Spleen (tissue), 11 donors: ENCODE data around the gene HIVEP3. TPM values are rescaled to one million over a fixed set of nuclear protein-coding genes. Genes with fewer than 3 reads are reported as not detected.

Experiments used
- DNase-seq: peaks from one replicate; pipeline ENCODE4 v3.0.0-alpha.2; 2020
- H3K27ac ChIP-seq, 8 donors: fragments of 200-600 bp; sonication (generic) in 7 of 8; 1 replicate in 4 of 8; 2 replicates in 4 of 8; pipeline versions ENCODE4 v1.5.0 to v1.8.0; 2016 to 2021; ENCODE audit warnings: inconsistent platforms in 4 of 8, mild to moderate bottlenecking in 4 of 8, moderate library complexity in 1 of 8
- H3K27me3 ChIP-seq, 7 donors: fragments of 200-600 bp; sonication (generic) in 6 of 7; replicated peaks in 1 of 7; 1 replicate in 4 of 7; 2 replicates in 3 of 7; pipeline versions ENCODE4 v1.5.0 to v1.8.0; 2016 to 2021; ENCODE audit warnings: inconsistent platforms in 3 of 7, mild to moderate bottlenecking in 1 of 7
- H3K36me3 ChIP-seq, 6 donors: fragments of 200-600 bp; sonication (generic) in 5 of 6; 1 replicate in 4 of 6; 2 replicates in 2 of 6; pipeline versions ENCODE4 v1.5.0 to v1.8.0; 2016 to 2021; ENCODE audit warnings: inconsistent platforms in 2 of 6
- H3K4me1 ChIP-seq, 6 donors: fragments of 200-600 bp; sonication (generic) in 5 of 6; 1 replicate in 3 of 6; 2 replicates in 3 of 6; pipeline versions ENCODE4 v1.5.0 to v1.8.0; 2016 to 2021; ENCODE audit warnings: inconsistent platforms in 3 of 6
- H3K4me3 ChIP-seq, 8 donors: fragments of 200-600 bp; sonication (generic) in 7 of 8; 1 replicate in 4 of 8; 2 replicates in 4 of 8; pipeline versions ENCODE4 v1.5.0 to v1.8.0; 2016 to 2021; ENCODE audit warnings: inconsistent platforms in 4 of 8, mild to moderate bottlenecking in 4 of 8, moderate library complexity in 2 of 8
- H3K9me3 ChIP-seq, 8 donors: fragments of 200-600 bp; sonication (generic) in 7 of 8; 1 replicate in 4 of 8; 2 replicates in 4 of 8; pipeline versions ENCODE4 v1.5.0 to v1.8.0; 2016 to 2021; ENCODE audit warnings: inconsistent platforms in 4 of 8
- POLR2A ChIP-seq, 3 donors: fragments of 450-650 bp; IDR thresholded peaks; one replicate each; pipeline ENCODE4 v1.5.1; 2017; ENCODE audit warnings: antibody characterized with exemption in 3 of 3, mild to moderate bottlenecking in 1 of 3
- POLR2AphosphoS5 ChIP-seq, 3 donors: sonication (generic); formaldehyde crosslinking; IDR thresholded peaks; one replicate each; pipeline ENCODE4 v1.5.1; 2017; ENCODE audit warnings: antibody characterized with exemption in 3 of 3
- WGBS, 5 donors: extraction: QIAGEN DNeasy Blood & Tissue Kit in 3 of 5; methylation state at CpG; one replicate each; pipeline versions ENCODE4 v1.1.5 to v1.1.7; 2013 to 2018; 5-methylcytosine and 5-hydroxymethylcytosine counted together
- intact Hi-C: fragments of 100-400 bp; cut with DNase I; formaldehyde crosslinking; loops from one replicate; pipeline ENCODE4 v1.15.0; 2023; ENCODE audit warnings: low total_unique reads
- polyA plus RNA-seq, 3 donors: library from polyadenylated mRNA; stranded (reverse); fragments of 200-250 nt; gene quantifications; one replicate each; pipeline ENCODE4 v1.2.1, GENCODE V29; 2013
- total RNA-seq, 7 donors: library from RNA; depleted of rRNA in 3 of 7; stranded (reverse); fragments of >200 nt in 3 of 7; fragmentation: NEBNext Ultra II Directional in 4 of 7; extraction: Animal tissue kit (Norgen Biotek cat#: 25700) in 4 of 7; gene quantifications; one replicate each; pipeline versions ENCODE4 v1.1.0 to v1.2.1, GENCODE V29; 2016 to 2021
- TF ChIP-seq, protein P1 (sequence below), 11 experiments: fragments of 200-600 bp in 7 of 11; fragments of 450-650 bp in 4 of 11; sonication (generic) in 4 of 11; IDR thresholded peaks in 8 of 11; conservative IDR thresholded peaks in 3 of 11; 1 replicate in 7 of 11; 2 replicates in 4 of 11; pipeline versions ENCODE4 v1.4.0 to v1.8.0; 2016 to 2021; ENCODE audit warnings: antibody characterized with exemption in 11 of 11, inconsistent platforms in 4 of 11, mild to moderate bottlenecking in 1 of 11
- donor health status: healthy with polysubstance abuse.
- donor health status: DM: no; HTN: no; CAD: no; lungs with moderate emphysema.
- donor health status: DM: no; HTN: no; CAD: no.
- donor health status: Bipolar disorder and iron deficiency.
- donor health status: healthy.
- donor health status: DM: no; HTN: no; CAD: no.
- donor health status: DM: yes; HTN: yes; CAD: no.

Gene HIVEP3
- total and polyA plus RNA-seq, 10 donors, result 2.4 to 21.2 (median 8.2) TPM

DNA sequence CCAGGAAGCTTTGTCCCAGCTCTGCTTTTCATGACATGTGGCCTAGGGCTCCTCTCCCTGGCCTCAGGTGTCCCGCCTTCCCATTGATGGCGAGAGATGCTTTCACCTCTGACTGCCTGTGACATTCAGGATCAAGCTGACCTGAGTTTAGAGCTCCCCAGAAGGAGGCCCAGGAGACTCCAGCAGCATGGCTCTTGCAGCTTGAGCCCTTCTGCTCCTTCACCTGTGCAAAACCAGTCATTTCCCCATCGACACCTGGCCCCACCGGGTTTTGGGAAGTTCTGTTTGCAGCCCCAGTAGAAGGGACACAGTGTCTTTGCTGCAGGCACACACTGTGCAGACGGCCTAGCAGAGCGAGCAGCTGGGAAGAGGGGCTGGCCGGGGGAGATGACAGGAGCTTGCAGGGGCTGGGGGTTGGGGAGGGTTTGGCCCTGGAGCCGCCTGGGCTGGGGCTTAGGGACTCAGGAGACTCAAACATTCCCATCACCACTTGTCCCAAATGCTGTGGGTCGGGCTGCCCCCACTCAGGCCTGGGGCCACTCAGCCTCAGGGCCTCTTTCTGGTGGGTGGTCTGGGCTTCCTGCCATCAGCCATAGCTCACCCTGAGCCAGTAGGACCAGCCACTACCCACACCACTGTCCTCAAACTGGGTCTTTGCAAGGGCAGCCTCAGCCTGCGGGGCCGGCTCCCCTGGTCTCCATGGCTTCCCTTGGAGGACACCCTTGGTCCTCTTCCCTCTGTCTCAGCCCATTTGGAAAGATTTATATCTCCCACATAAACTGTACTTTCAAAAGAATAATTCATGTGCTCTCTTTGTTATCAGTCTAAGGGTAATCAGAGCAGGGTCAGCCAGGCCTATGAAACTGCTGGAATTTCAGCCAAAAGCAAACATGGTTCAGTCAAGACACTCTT lies 430.4 kb downstream of the HIVEP3 start:
- Histone ChIP-seq H3K4me1 (peaks cover 10 to 37% (median 23%) of the 10 kb centered on the region in 6 donors), H3K36me3 (no peaks in the 10 kb centered on the region)

DNA sequence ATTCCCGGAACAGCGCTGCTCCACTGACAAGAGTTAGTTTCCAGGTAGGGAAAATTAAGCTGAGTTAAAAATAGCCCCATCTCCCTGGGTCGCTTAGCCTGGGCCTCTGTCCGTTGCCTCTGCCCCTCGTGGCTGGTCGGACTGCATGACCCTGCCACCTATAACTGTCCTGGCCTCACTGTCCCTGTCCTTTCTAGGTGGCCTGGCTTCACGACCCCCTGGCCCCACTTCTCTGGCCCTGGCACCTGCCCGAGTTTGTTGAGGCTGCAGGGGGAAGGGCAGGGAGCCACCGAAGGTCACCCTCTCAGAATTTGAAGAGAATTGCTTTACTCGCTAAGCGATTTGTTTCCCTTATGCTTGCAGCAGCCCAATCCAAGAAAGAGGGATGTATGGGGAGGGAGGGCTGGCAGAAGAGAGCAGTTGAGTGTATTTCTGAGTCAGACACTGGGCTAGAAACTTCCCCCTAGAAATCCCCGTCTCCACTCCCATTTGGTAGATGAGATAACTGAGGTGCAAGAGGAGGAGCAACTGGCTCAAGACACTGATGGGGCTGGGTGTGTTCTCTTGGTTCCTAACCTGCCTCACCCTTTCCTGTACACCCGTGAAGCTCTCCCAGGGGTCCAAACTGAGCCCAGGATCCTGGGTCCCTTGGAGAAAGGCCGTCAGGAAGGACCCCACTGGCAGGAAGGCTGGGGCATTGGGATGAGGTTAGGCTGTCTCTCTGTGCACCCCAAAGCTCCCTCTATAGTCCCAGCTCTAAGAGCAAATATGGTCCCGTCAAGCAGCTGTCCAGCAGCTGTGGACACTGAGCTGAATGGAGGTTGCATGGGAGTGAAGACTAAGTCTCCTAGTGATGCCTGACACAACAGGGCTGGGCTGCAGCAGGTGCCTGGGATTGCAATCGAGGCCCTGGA lies 431.3 kb downstream of the HIVEP3 start:
- Histone ChIP-seq H3K4me1 (peaks cover 10 to 37% (median 23%) of the 10 kb centered on the region in 6 donors), H3K27me3 (peaks cover 0 to 44% (median 0%) of the 10 kb centered on the region in 7 donors), H3K27ac (no peak overlapping the region), H3K4me3 (no peak overlapping the region), H3K36me3 (no peaks in the 10 kb centered on the region), H3K9me3 (no peaks in the 10 kb centered on the region)
- DNase-seq, result no peak
- intact Hi-C loops, result no loop called here
- WGBS, 5 donors, result 45 to 61% (median 51%) methylated on average over 14 to 16 of the region's 16 CpGs
- no peak for TF ChIP-seq POLR2A (IDR thresholded peaks at IDR 0.05)
- TF ChIP-seq, protein P1, sequence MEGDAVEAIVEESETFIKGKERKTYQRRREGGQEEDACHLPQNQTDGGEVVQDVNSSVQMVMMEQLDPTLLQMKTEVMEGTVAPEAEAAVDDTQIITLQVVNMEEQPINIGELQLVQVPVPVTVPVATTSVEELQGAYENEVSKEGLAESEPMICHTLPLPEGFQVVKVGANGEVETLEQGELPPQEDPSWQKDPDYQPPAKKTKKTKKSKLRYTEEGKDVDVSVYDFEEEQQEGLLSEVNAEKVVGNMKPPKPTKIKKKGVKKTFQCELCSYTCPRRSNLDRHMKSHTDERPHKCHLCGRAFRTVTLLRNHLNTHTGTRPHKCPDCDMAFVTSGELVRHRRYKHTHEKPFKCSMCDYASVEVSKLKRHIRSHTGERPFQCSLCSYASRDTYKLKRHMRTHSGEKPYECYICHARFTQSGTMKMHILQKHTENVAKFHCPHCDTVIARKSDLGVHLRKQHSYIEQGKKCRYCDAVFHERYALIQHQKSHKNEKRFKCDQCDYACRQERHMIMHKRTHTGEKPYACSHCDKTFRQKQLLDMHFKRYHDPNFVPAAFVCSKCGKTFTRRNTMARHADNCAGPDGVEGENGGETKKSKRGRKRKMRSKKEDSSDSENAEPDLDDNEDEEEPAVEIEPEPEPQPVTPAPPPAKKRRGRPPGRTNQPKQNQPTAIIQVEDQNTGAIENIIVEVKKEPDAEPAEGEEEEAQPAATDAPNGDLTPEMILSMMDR (IDR thresholded peaks at IDR 0.05 in 8 of 11, conservative IDR thresholded peaks at IDR 0.05 in 3 of 11), result no peak
- no peak for TF ChIP-seq POLR2AphosphoS5 (IDR thresholded peaks at IDR 0.05)

More for the DNA sequence above, 430.4 kb downstream of the HIVEP3 start:
- intact Hi-C loops, result no loop called here
- DNase-seq, result no peak
- no peak overlapping the region for H3K4me3 ChIP-seq
- H3K9me3 ChIP-seq, result no peaks in the 10 kb centered on the region
- TF ChIP-seq POLR2AphosphoS5 (IDR thresholded peaks at IDR 0.05) (no peak), POLR2A (IDR thresholded peaks at IDR 0.05) (no peak)
- TF ChIP-seq, protein P1 (IDR thresholded peaks at IDR 0.05 in 8 of 11, conservative IDR thresholded peaks at IDR 0.05 in 3 of 11), result no peak
- no peak overlapping the region for H3K27ac ChIP-seq
- peaks cover 0 to 44% (median 0%) of the 10 kb centered on the region in 7 donors for H3K27me3 ChIP-seq
- WGBS, 5 donors, result 70 to 93% (median 89%) methylated on average over 6 to 11 of the region's 11 CpGs

DNA sequence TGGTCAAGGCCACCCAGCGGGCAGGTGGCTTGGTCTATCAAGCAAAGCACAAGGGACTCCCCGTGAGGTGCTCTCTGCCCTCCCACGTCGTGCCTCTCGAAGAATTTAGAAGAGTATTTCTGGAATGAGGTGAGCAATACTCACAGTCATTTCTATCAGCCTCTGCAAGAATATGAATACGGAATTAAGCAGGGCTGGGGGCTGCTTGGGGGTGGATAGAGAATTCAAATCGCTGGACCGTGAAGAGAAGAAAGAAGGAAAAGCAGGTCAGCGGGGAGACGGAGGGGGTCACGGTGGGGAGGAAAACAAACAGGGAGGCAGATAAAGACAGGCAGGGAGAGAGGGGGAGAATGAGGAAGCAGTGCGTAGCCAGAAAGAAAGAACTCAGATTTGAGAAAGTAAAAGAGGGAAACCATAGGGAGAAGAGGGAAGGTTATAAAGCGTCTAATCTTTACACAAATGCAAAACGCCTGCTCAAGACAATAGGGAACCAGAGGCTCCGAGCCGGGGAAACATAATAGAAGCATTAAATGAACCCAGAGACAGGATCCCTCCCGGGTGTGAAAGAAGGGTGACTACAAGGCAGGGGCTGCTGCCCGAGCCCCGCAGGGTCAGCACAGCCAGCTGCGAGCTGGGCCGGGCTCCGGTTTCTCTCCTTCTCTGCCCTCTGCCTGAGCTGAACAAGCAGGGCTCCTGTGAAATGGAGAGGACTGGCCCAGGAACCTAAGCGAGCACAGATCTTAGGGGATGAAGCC lies 432.2 kb downstream of the HIVEP3 start:
- intact Hi-C loops, result no loop called here
- Histone ChIP-seq H3K27ac (no peak overlapping the region), H3K9me3 (no peaks in the 10 kb centered on the region), H3K4me3 (no peak overlapping the region), H3K36me3 (no peaks in the 10 kb centered on the region), H3K27me3 (peaks cover 0 to 44% (median 0%) of the 10 kb centered on the region in 7 donors), H3K4me1 (peaks cover 10 to 37% (median 23%) of the 10 kb centered on the region in 6 donors)
- TF ChIP-seq, protein P1 (IDR thresholded peaks at IDR 0.05 in 8 of 11, conservative IDR thresholded peaks at IDR 0.05 in 3 of 11), result no peak
- TF ChIP-seq POLR2A (IDR thresholded peaks at IDR 0.05) (no peak), POLR2AphosphoS5 (IDR thresholded peaks at IDR 0.05) (no peak)
- peak; percentile 55 for DNase-seq
- 27 to 34% (median 29%) methylated on average over 23 of the region's 23 CpGs for WGBS, 5 donors
